Right lobe of liver (tissue), 6 donors: Measurements from ENCODE around the gene PCCA. TPM values are rescaled to one million over a fixed set of nuclear protein-coding genes. Genes with fewer than 3 reads are reported as not detected.

Experiments used
- ATAC-seq, 4 donors: fragments of 200-7000 bp; cut with Tn5 transposase; one replicate each; pipeline ENCODE4 v1.9.1; 2020; ENCODE audit warnings: mild to moderate bottlenecking in 4 of 4, moderate library complexity in 4 of 4
- DNase-seq, 3 donors: peaks; one replicate each; pipeline ENCODE4 v3.0.0-alpha.2; 2020
- H3K27ac ChIP-seq, 3 donors: fragments of 200-600 bp; one replicate each; pipeline ENCODE4 v1.8.0; 2022
- H3K27me3 ChIP-seq, 2 donors: fragments of 200-600 bp; one replicate each; pipeline ENCODE4 v1.8.0; 2022
- H3K36me3 ChIP-seq, 4 donors: fragments of 200-600 bp; sonication (generic) in 1 of 4; one replicate each; pipeline versions ENCODE4 v1.5.1 to v1.8.0; 2017 to 2022; ENCODE audit warnings: control low read depth in 1 of 4
- H3K4me1 ChIP-seq, 4 donors: fragments of 200-600 bp; sonication (generic) in 1 of 4; one replicate each; pipeline versions ENCODE4 v1.5.1 to v1.8.0; 2017 to 2022; ENCODE audit warnings: control low read depth in 1 of 4
- H3K4me3 ChIP-seq, 3 donors: fragments of 200-600 bp; one replicate each; pipeline ENCODE4 v1.8.0; 2022
- H3K9me3 ChIP-seq, 4 donors: fragments of 200-600 bp; sonication (generic) in 1 of 4; one replicate each; pipeline versions ENCODE4 v1.5.1 to v1.8.0; 2017 to 2022; ENCODE audit warnings: control low read depth in 1 of 4
- CTCF ChIP-seq, 4 donors: fragments of 200-600 bp in 3 of 4; fragments of 450-650 bp in 1 of 4; IDR thresholded peaks; one replicate each; pipeline versions ENCODE4 v1.5.1 to v1.8.0; 2016 to 2022; ENCODE audit warnings: antibody characterized with exemption in 4 of 4, mild to moderate bottlenecking in 2 of 4
- POLR2A ChIP-seq: fragments of 450-650 bp; IDR thresholded peaks from one replicate; pipeline ENCODE4 v1.6.1; 2017; ENCODE audit warnings: antibody characterized with exemption, mild to moderate bottlenecking
- WGBS: methylation state at CpG from one replicate; pipeline ENCODE4 v1.1.6; 2018; ENCODE audit warnings: low coverage, low lambda C conversion rate; ENCODE audit not compliant: insufficient coverage; ENCODE audit errors: missing lambda C conversion rate; 5-methylcytosine and 5-hydroxymethylcytosine counted together
- intact Hi-C, 2 donors: fragments of 100-400 bp; cut with DNase I; formaldehyde crosslinking; loops; one replicate each; pipeline versions ENCODE4 v1.11.2 to v1.14.1; 2022
- total RNA-seq, 6 experiments: library from RNA; depleted of rRNA in 2 of 6; stranded (reverse); fragments of >200 nt in 2 of 6; fragmentation: NEBNext Ultra II Directional in 3 of 6; extraction: Animal tissue kit (Norgen Biotek cat#: 25700) in 3 of 6; gene quantifications; one replicate each; pipeline versions ENCODE4 v1.1.0 to v1.2.4, GENCODE V29; 2016 to 2023
- donor health status: DM: no; HTN: yes; CAD: no.
- donor health status: DM: no; HTN: no; CAD: no.
- donor health status: DM: no; HTN: no; CAD: no.
- donor health status: DM: no; HTN: yes; CAD: no.
- donor health status: DM: no; HTN: yes; CAD: no.

The PCCA gene
- total RNA-seq, 6 experiments from 2014 or later = 58.2 to 161 (median 85.2) TPM

GRCh38 chr13:100447831-100448230 lies 358.9 kb downstream of the PCCA start:
- no peak for TF ChIP-seq CTCF (IDR thresholded peaks at IDR 0.05)
- no peak for TF ChIP-seq POLR2A
- no peaks in the 10 kb centered on the region for H3K9me3 ChIP-seq
- DNase-seq = no peak
- no peak overlapping the region for H3K4me3 ChIP-seq
- ATAC-seq = no peak
- no peaks in the 10 kb centered on the region for H3K36me3 ChIP-seq
- no peaks in the 10 kb centered on the region for H3K27me3 ChIP-seq
- peaks cover 0 to 8% (median 1%) of the 10 kb centered on the region in 4 donors for H3K4me1 ChIP-seq
- WGBS = 88% methylated on average over 3 of the region's 5 CpGs
- no peak overlapping the region for H3K27ac ChIP-seq
- intact Hi-C loops = no loop called here

DNA sequence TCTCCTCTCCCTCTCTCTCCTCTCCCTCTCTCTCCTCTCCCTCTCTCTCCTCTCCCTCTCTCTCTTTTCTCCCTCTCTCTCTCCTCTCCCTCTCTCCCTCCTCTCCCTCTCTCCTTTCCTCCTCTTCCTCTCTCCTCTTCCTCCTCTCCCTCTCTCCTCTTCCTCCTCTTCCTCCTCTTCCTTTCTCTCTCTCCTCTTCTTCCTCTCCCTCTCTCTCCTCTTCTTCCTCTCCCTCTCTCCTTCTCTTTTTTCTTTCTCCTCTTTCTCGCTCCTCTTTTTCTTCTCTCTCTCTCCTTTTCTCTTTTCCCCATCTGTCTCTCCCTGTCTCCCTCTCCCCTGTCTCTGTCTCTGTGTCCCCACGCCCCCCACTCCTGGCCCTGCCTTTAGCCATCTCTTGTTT lies 363.0 kb downstream of the PCCA start:
- H3K4me1 ChIP-seq = no peaks in the 10 kb centered on the region
- no peak overlapping the region for H3K4me3 ChIP-seq
- H3K9me3 ChIP-seq = no peaks in the 10 kb centered on the region
- H3K27me3 ChIP-seq = no peaks in the 10 kb centered on the region
- DNase-seq = no peak
- ATAC-seq = no peak
- TF ChIP-seq CTCF (IDR thresholded peaks at IDR 0.05) = no peak
- TF ChIP-seq POLR2A = no peak
- H3K36me3 ChIP-seq = no peaks in the 10 kb centered on the region
- no peak overlapping the region for H3K27ac ChIP-seq
- intact Hi-C loops = no loop called here
- WGBS = 88% methylated on average over 2 of the region's 2 CpGs

GRCh38 chr13:100454876-100455275 lies 366.0 kb downstream of the PCCA start:
- intact Hi-C loops = no loop called here
- Histone ChIP-seq H3K4me1 (no peaks in the 10 kb centered on the region), H3K9me3 (no peaks in the 10 kb centered on the region), H3K36me3 (no peaks in the 10 kb centered on the region), H3K27ac (no peak overlapping the region), H3K27me3 (no peaks in the 10 kb centered on the region), H3K4me3 (no peak overlapping the region)
- TF ChIP-seq POLR2A = no peak
- TF ChIP-seq CTCF (IDR thresholded peaks at IDR 0.05) = no peak
- 100% methylated on average over 1 of the region's 1 CpG for WGBS
- ATAC-seq (no peak), DNase-seq (no peak)

GRCh38 chr13:100458673-100459072 lies 369.8 kb downstream of the PCCA start:
- intact Hi-C loops = no loop called here
- no peak for ATAC-seq
- H3K27ac ChIP-seq = no peak overlapping the region
- 100% methylated on average over 1 of the region's 4 CpGs for WGBS
- no peak overlapping the region for H3K4me3 ChIP-seq
- no peaks in the 10 kb centered on the region for H3K27me3 ChIP-seq
- H3K4me1 ChIP-seq = no peaks in the 10 kb centered on the region
- TF ChIP-seq POLR2A = no peak
- no peak for TF ChIP-seq CTCF (IDR thresholded peaks at IDR 0.05)
- no peak for DNase-seq
- no peaks in the 10 kb centered on the region for H3K9me3 ChIP-seq
- H3K36me3 ChIP-seq = no peaks in the 10 kb centered on the region

GRCh38 chr13:100459747-100460146 lies 370.9 kb downstream of the PCCA start:
- DNase-seq = no peak
- Histone ChIP-seq H3K4me1 (no peaks in the 10 kb centered on the region), H3K27ac (no peak overlapping the region), H3K27me3 (no peaks in the 10 kb centered on the region), H3K4me3 (no peak overlapping the region), H3K36me3 (no peaks in the 10 kb centered on the region), H3K9me3 (no peaks in the 10 kb centered on the region)
- TF ChIP-seq CTCF (IDR thresholded peaks at IDR 0.05) (no peak), POLR2A (no peak)
- 95% methylated on average over 4 of the region's 5 CpGs for WGBS
- ATAC-seq = no peak
- intact Hi-C loops = no loop called here
